HG02840 (cell line): ENCODE measurements around the gene FEM1C.
"Not testable (repeated sequence)": the region's sequence is repeated elsewhere in the genome, so short reads cannot be mapped to it uniquely, and the experiment has no call there.

ENCODE experiments used
- ATAC-seq: cut with Tn5 transposase; IDR thresholded peaks from one replicate; pipeline ENCODE4 v1.9.1; 2021; ENCODE audit warnings: mild to moderate bottlenecking, moderate library complexity, moderate number of reproducible peaks; ENCODE audit not compliant: unreplicated experiment, low FRiP score

Gene FEM1C

GRCh38 chr5:115480271-115480670 lies 64.3 kb downstream of the FEM1C start:
- no peak for ATAC-seq

DNA sequence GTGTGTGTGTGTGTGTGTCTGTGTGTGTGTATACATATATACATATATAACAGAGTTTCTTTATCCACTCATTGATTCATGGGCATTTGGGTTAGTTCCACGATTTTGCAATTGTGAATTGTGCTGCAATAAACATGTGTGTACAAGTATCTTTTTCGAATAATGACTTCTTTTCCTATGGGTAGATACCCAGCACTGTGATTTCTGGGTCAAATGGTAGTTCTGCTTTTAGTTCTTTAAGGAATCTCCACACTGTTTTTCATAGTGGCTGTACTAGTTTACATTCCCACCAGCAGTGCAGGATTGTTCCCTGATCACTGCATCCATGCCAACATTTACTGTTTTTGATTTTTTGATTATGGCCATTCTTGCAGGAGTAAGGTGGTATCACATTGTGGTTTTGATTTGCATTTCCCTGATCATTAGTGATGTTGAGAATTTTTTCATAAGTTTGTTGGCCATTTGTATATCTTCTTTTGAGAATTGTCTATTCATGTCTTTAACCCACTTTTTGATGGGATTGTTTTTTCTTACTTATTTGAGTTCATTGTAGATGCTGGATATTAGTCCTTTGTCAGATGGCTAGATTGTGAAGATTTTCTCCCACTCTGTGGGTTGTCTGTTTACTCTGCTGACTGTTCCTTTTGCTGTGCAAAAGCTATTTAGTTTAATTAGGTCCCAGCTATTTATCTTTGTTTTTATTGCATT lies 65.3 kb downstream of the FEM1C start:
- ATAC-seq = not testable (repeated sequence)

DNA sequence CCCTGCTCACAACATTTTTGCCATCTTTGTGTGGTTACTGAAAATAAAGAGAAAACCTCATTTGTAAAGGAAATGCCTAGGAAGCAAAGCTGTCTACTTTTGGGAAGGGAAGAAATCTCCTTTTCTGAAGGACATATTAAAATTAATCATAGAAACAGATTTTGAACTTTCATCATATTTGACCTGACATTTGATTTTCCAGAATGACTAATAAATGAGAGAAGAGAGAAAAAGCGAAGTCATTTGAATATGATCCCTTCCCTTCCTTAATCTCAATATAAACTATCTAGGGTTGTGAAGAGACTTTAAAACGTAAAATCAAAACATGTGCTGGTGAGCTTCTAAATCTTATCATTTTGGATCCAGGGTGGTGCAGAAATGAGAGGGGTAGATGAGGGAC lies 66.3 kb downstream of the FEM1C start:
- ATAC-seq = no peak

- no peak for ATAC-seq
Measured at GRCh38 chr5:115477581-115477980, 67.0 kb downstream of the FEM1C start.

- no peak for ATAC-seq
Measured at GRCh38 chr5:115475788-115476187, 68.8 kb downstream of the FEM1C start.

DNA sequence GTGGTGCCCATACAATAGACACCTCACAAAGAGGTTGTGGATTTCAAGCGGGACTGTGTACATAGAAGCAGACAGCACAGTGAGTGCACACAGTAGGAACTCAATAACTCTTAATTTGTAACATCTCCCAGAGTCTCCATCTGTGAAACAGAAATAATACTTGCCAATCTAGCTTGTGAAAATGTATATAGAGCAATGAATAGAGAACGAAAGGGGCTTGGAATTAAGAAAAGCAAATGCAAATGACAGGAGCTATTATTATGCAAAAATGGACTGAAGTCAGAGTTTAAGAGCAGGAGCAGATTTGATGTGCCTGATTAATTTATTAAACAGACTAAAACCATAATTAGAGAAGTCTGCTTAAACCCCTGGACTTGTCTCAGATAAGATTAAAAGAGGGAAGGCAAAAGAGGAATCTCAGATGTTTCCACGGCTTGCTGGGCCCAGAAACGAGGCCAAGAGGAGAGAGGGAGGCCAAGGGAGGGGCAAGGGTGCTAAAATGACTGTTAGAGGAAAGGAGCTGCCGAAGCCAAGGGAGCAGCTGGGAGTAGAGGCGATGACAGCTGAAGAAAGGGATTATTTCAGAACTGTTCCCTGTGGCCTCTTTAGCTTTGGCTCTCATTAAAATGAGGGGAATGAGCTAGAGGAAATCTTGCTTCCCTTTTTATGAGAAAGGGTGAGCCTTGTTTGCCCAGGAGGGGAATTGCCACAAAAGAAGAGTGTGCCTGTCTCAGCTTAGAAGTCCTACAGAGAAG lies 72.1 kb downstream of the FEM1C start:
- no peak for ATAC-seq

DNA sequence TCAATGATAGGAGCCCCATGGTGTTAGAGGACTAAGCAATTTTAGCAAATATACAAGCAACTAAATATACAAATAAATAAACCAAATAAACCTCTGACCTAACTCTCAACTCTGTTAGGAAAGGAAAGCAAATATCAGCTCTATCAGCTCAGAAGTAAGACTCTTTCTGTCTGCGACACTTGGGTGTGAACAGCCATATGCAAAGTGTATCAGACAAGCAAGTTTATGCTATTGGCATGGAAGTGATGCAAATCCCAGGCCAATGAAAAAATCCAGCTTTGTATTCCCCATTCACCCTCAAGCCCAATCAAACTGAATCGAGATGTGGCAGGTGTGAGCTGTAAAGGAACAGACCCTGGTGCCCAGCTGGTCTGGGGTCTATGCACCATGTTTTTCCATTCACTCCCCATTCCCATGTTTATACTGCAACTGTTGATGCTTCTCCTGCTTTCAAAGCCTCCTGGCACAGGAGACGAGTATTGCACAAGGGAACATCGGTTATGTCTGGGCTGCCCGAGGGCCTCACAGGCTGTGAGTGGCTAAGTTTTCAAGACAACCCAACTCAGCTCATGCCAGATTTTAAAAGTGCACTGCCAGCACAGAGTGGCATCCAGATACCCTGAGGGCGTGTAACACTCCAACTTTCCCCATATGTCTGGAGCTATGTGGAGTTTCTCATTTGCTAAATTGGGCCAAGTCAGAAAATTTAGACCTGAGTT lies 73.1 kb downstream of the FEM1C start:
- no peak for ATAC-seq

DNA sequence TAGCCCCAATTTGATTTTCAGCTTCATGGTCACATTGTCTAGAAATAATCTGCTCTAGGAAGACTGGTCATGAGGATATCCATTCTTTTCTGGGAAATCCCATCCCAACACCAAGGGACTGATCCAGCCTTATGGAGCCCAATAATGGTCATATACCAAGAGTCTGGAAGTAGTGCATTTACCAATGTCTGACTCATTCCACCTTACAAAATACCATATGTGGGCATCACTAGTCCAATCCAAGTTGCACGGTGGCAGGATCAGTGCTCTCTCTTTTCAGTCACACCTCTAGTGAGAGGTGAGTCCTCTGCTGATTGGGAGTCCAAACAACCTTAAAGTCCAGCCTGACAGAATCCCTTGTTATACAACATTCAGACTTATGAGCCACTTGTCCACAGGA lies 73.7 kb downstream of the FEM1C start:
- no peak for ATAC-seq
